LNCaP clone FGC (cell line): ENCODE measurements around the gene FNDC3B.
"Not testable (repeated sequence)": the region's sequence is repeated elsewhere in the genome, so short reads cannot be mapped to it uniquely, and the experiment has no call there.

Experiments used
- DNase-seq: peaks from one replicate; pipeline ENCODE4 v3.0.0-alpha.2; 2011; ENCODE audit warnings: low read depth
- H3K4me3 ChIP-seq: 2 replicates; pipeline ENCODE4 v1.5.1; 2011; ENCODE audit warnings: mild to moderate bottlenecking, low read depth, low read length, control low read depth
- CTCF ChIP-seq: IDR thresholded peaks from 2 replicates; pipeline ENCODE4 v1.5.1; 2012; ENCODE audit warnings: mild to moderate bottlenecking; ENCODE audit not compliant: control insufficient read depth, insufficient read depth; ENCODE audit errors: extremely low read depth

The FNDC3B gene

DNA sequence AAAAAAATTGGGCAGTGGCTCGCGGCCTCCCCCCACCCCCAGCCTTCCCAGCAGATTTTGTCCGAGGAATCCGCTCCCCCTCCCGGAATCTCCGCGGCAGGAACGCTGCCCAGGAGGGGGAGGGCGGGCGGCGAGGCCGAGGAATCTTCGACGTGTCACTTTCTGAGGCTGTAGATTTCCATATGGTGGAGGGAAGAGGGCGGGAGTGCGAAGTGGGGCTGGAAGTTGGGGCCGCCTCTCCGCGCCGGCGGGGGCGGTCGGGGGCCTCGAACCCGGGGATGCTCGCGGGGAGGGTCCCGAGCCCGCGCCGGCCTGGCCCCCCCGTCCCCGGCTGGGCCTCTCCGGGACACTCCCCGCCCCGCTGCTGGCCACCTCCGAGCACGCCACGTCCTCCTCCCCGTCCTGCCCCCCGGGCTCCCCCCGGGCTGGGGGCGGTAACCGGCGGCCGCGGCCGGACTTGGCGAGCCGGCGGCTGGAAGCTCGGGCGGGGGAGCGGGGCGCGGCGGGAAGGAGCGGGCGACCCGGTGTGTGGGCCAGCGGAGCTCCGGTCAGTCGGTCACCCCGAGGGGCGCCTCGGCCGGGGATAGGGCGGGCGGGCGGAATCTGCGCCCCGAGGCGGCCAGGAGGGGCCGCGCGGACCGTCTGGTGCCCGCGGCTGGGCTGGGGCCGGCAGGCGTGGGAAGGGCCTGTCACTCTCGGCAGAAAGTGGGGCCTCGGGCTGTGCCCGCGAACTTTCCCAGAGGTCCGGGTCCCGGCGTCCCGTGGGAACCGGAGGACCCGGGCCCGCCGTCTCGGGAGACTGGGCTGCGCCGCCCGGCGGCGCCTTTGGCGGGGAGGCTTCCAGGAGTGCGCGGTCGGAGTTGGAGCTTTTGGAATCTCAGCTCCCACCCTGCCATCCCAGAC lies 951 bp downstream of the FNDC3B start:
- peak overlapping the region; percentile 95 for H3K4me3 ChIP-seq
- no peak for DNase-seq
- no peak for TF ChIP-seq CTCF

GRCh38 chr3:172040981-172041963 lies 1.9 kb downstream of the FNDC3B start:
- H3K4me3 ChIP-seq = peak overlapping the region; percentile 95
- no peak for TF ChIP-seq CTCF
- no peak for DNase-seq

DNA sequence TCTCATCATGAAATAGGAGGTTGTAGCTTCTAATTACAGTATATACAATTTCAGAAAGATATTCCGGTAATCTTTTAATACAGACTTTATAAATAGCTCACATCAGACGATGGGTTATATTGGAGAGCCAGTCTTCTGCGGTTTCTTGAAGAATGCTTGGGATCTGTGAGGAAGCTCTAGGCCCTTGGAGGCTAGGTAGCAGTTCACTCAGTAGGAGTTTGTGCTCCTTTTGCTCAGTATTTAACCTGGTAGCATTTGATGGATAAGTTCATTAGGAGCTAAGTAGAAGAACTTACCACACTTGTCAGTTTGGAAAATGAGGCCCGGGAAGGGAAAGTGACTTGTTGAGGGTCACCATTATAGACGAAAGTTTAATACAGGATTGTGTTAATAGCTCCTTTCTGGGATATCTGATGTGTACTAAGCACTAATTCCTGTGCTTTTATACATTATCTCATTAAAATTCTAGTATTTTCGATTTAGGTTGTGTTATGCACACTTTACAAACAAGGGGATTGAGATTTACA lies 2.8 kb downstream of the FNDC3B start:
- no peak overlapping the region for H3K4me3 ChIP-seq
- no peak for DNase-seq
- no peak for TF ChIP-seq CTCF

DNA sequence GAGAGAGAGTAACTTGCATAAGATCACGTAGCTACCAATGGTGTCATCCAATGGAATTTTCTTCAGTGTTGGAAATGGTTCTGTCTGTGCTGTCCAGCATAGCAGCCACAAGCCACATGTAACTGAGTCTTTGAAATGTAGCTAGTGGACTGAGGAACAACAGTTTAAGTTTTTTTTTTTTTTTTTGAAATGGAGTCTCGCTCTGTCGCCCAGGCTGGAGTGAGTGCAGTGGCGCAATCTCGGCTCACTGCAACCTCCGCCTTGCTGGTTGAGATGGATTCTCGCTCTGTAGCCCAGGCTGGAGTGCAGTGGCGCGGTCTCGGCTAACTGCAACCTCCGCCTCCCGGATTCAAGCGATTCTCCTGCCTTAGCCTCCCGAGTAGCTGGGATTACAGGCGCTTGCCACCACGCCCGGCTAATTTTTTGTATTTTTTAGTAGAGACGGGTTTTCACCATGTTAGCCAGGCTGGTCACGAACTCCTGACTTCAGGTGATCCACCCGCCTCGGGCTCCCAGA lies 3.3 kb downstream of the FNDC3B start:
- DNase-seq, H3K4me3 ChIP-seq: not testable (repeated sequence)

DNA sequence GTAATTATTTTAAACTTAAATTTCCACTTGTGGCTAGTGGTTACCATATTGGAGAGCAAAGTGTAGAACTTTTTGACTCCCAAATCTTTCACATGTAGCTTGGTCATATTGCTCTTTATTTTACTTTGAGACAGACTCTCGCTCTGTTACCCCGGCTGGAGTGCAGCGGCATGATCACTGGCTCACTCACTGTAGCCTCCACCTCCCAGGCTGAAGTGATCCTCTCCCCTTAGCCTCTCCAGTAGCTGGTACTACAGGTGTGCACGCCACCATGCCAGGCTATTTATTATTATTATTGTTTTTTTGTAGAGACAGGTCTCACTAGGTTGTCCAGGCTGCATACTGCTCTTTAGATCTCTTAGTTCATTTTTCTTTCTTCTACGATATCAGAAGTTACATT lies 3.9 kb downstream of the FNDC3B start:
- no peak for DNase-seq
- no peak for TF ChIP-seq CTCF
- H3K4me3 ChIP-seq = no peak overlapping the region

DNA sequence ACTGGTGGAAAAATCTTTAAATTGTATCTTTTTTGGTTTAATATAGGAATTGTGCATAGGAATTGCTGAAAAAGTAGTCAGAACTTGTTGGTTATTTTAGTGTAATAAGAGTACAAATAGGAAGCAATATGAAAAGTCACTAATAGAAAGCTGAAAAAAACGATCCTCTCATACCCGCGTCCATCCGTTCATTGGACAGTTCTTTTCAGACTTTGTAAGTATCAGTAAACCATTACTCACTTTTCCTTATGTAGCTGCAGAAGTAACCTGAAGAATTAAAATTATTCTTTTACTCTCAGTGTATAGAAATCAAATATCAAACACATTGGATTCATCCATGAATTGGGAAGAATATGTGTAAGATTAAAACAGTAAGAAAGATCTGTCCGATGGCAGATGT lies 4.4 kb downstream of the FNDC3B start:
- TF ChIP-seq CTCF = no peak
- H3K4me3 ChIP-seq = no peak overlapping the region
- DNase-seq = no peak
